ENCODE data around the gene FAM234B. TPM values are rescaled to one million over a fixed set of nuclear protein-coding genes. Genes with fewer than 3 reads are reported as not detected.

FAM234B gene
- polyA plus RNA-seq, 1 of the 3 experiments (the other 2 are of a cell fraction), result 3.7 TPM

- Histone ChIP-seq H2AFZ (ENCODE audit: low read depth) (no peak overlapping the region), H4K20me1 (ENCODE audit: insufficient read depth) (no peaks in the 10 kb centered on the region), H3K36me3 (replicated peaks in 1 of 2; ENCODE audit: control insufficient read depth in 1 of 2, insufficient read depth in 2 of 2, low read length in 1 of 2) (no peaks in the 10 kb centered on the region), H3K4me1 (ENCODE audit: control insufficient read depth in 1 of 2, insufficient read depth in 2 of 2, low read depth in 1 of 2, low read length in 1 of 2) (peaks cover 0 to 4% of the 10 kb centered on the region in 2 experiments; a peak in 2 of 4 replicates), H3K4me3 (ENCODE audit: low read depth in 2 of 2, low read length in 1 of 2) (no peak overlapping the region), H3K9me3 (no peaks in the 10 kb centered on the region), H3K9ac (no peak overlapping the region), H3K9me2 (no peaks in the 10 kb centered on the region), H3F3A (replicated peaks; ENCODE audit: insufficient read depth) (no peaks in the 10 kb centered on the region), H3K4me2 (no peak overlapping the region), H3K27me3 (ENCODE audit: insufficient read depth) (no peaks in the 10 kb centered on the region), H3K27ac (ENCODE audit: low read depth in 2 of 2, low read length in 1 of 2) (no peak overlapping the region), H3K79me2 (ENCODE audit: insufficient read depth) (no peaks in the 10 kb centered on the region)
- ChIA-PET POLR2A (no interaction called here), CTCF (interaction anchor here (1.8 to 3.2 kb wide), 2 partner anchors 12 to 165 kb away, joined by 7 to 9 read pairs; no protein-coding TSS in a partner anchor)
- no peak for TF ChIP-seq GATA2 (CRISPR knock-in tag; IDR thresholded peaks at IDR 0.05)
- no peak for TF ChIP-seq MXI1 (IDR thresholded peaks at IDR 0.05; ENCODE audit: low read depth, low read length)
- no peak for TF ChIP-seq RXRA (IDR thresholded peaks at IDR 0.05; ENCODE audit: borderline replicate concordance, low read depth)
- no peak for TF ChIP-seq TEAD4 (IDR thresholded peaks at IDR 0.05; ENCODE audit: borderline replicate concordance, insufficient read depth)
- no peak for TF ChIP-seq JUND (IDR thresholded peaks at IDR 0.05)
- TF ChIP-seq GABPA (IDR thresholded peaks at IDR 0.05; ENCODE audit: low read depth), result no peak
- no peak for TF ChIP-seq MEF2A (IDR thresholded peaks at IDR 0.05; ENCODE audit: borderline replicate concordance, low read depth)
- no peak for TF ChIP-seq TAF1 (IDR thresholded peaks at IDR 0.05; ENCODE audit: borderline replicate concordance, low read depth, low read length)
- 95% methylated on average over 1 of the region's 1 CpG for WGBS (ENCODE audit: low lambda C conversion rate)
- no peak for DNase-seq
Measured at GRCh38 chr12:13046964-13047363, 2.8 kb downstream of the FAM234B start.

- no peaks in the 10 kb centered on the region for H3K27me3 ChIP-seq (ENCODE audit: insufficient read depth)
- no peak for TF ChIP-seq IRF3 (IDR thresholded peaks at IDR 0.05; ENCODE audit: low read depth, low read length)
- TF ChIP-seq MAX (IDR thresholded peaks at IDR 0.05; ENCODE audit: low read depth), result no peak
- no peak for TF ChIP-seq GABPA (IDR thresholded peaks at IDR 0.05; ENCODE audit: low read depth)
- no peak for TF ChIP-seq TEAD4 (IDR thresholded peaks at IDR 0.05; ENCODE audit: borderline replicate concordance, insufficient read depth)
- TF ChIP-seq NFIC (IDR thresholded peaks at IDR 0.05; ENCODE audit: borderline replicate concordance), result no peak
- TF ChIP-seq TCF12 (IDR thresholded peaks at IDR 0.05), result no peak
- TF ChIP-seq RAD21 (IDR thresholded peaks at IDR 0.05; ENCODE audit: low read length), result no peak
- no peak for TF ChIP-seq FOXM1 (IDR thresholded peaks at IDR 0.05; ENCODE audit: low read depth)
- TF ChIP-seq CHD2 (IDR thresholded peaks at IDR 0.05; ENCODE audit: low read length, partially characterized antibody), result no peak
- no peak for TF ChIP-seq MEF2A (IDR thresholded peaks at IDR 0.05; ENCODE audit: borderline replicate concordance, low read depth)
- no peak for TF ChIP-seq FOXJ3 (CRISPR knock-in tag; IDR thresholded peaks at IDR 0.05)
- TF ChIP-seq ELF1 (IDR thresholded peaks at IDR 0.05), result no peak
- no peak for TF ChIP-seq MXI1 (IDR thresholded peaks at IDR 0.05; ENCODE audit: low read depth, low read length)
- TF ChIP-seq GATA2 (CRISPR knock-in tag; IDR thresholded peaks at IDR 0.05), result no peak
- TF ChIP-seq CTCF (IDR thresholded peaks at IDR 0.05), result no peak
- no peak overlapping the region for H3K9ac ChIP-seq
- no peaks in the 10 kb centered on the region for H4K20me1 ChIP-seq (ENCODE audit: insufficient read depth)
- peaks cover 7% of the 10 kb centered on the region; the same call in 1 of the 2 replicates for H3K9me3 ChIP-seq
- H3K36me3 ChIP-seq (replicated peaks in 1 of 2; ENCODE audit: control insufficient read depth in 1 of 2, insufficient read depth in 2 of 2, low read length in 1 of 2), result no peaks in the 10 kb centered on the region
- no peak overlapping the region for H3K27ac ChIP-seq (ENCODE audit: low read depth in 2 of 2, low read length in 1 of 2)
- WGBS (ENCODE audit: low lambda C conversion rate), result 77% methylated on average over 3 of the region's 3 CpGs
- no peaks in the 10 kb centered on the region for H3K79me2 ChIP-seq (ENCODE audit: insufficient read depth)
- H3K4me2 ChIP-seq, result no peak overlapping the region
- peaks cover 0 to 2% of the 10 kb centered on the region in 2 experiments; a peak in 2 of 4 replicates for H3K4me1 ChIP-seq (ENCODE audit: control insufficient read depth in 1 of 2, insufficient read depth in 2 of 2, low read depth in 1 of 2, low read length in 1 of 2)
- H2AFZ ChIP-seq (ENCODE audit: low read depth), result no peak overlapping the region
- H3F3A ChIP-seq (replicated peaks; ENCODE audit: insufficient read depth), result no peaks in the 10 kb centered on the region
- CTCF ChIA-PET, result no interaction called here
- POLR2A ChIA-PET, result no interaction called here
- no peaks in the 10 kb centered on the region for H3K9me2 ChIP-seq
- DNase-seq, result no peak
- H3K4me3 ChIP-seq (ENCODE audit: low read depth in 2 of 2, low read length in 1 of 2), result no peak overlapping the region
Measured at GRCh38 chr12:13049816-13050215, 5.6 kb downstream of the FAM234B start.

All from SK-N-SH (cell line).